ENCODE data around the gene SERPINB1. TPM values are rescaled to one million over a fixed set of nuclear protein-coding genes. Genes with fewer than 3 reads are reported as not detected.

Gene SERPINB1
- total and polyA plus RNA-seq, 3 donors from 2014 or later, result 15.0 to 19.6 (median 19.4) TPM

- intact Hi-C loops (cut with DNase I; ENCODE audit: low total_unique reads), result no loop called here
- no peak for TF ChIP-seq POLR2A (IDR thresholded peaks at IDR 0.05)
- no peak for TF ChIP-seq CTCF (IDR thresholded peaks at IDR 0.05)
- H3K4me1 ChIP-seq, result no peaks in the 10 kb centered on the region
- DNase-seq, result no peak
- no peak overlapping the region for H3K4me3 ChIP-seq
- no peaks in the 10 kb centered on the region for H3K27me3 ChIP-seq
- no peaks in the 10 kb centered on the region for H3K36me3 ChIP-seq (ENCODE audit: low read depth, missing control alignments)
- H3K9me3 ChIP-seq, result no peaks in the 10 kb centered on the region
- WGBS, 2 donors, result 91% methylated on average over 2 of the region's 2 CpGs
- no peak overlapping the region for H3K27ac ChIP-seq
Measured at GRCh38 chr6:2795162-2795561, 46.5 kb downstream of the SERPINB1 start.

- TF ChIP-seq POLR2A (IDR thresholded peaks at IDR 0.05) (no peak), CTCF (IDR thresholded peaks at IDR 0.05) (no peak)
- no peak overlapping the region for H3K27ac ChIP-seq
- H3K36me3 ChIP-seq (ENCODE audit: low read depth, missing control alignments), result no peaks in the 10 kb centered on the region
- H3K4me1 ChIP-seq, result no peaks in the 10 kb centered on the region
- no peaks in the 10 kb centered on the region for H3K27me3 ChIP-seq
- no peak for DNase-seq
- H3K4me3 ChIP-seq, result no peak overlapping the region
- intact Hi-C loops (cut with DNase I; ENCODE audit: low total_unique reads), result no loop called here
- 87 to 88% methylated on average over 5 of the region's 5 CpGs for WGBS, 2 donors
- no peaks in the 10 kb centered on the region for H3K9me3 ChIP-seq
Measured at GRCh38 chr6:2794171-2794730, 47.4 kb downstream of the SERPINB1 start.

GRCh38 chr6:2793534-2794151, 48.0 kb downstream of the SERPINB1 start:
- Histone ChIP-seq H3K4me1 (no peaks in the 10 kb centered on the region), H3K27ac (no peak overlapping the region), H3K4me3 (no peak overlapping the region), H3K9me3 (no peaks in the 10 kb centered on the region), H3K27me3 (no peaks in the 10 kb centered on the region), H3K36me3 (ENCODE audit: low read depth, missing control alignments) (no peaks in the 10 kb centered on the region)
- no peak for DNase-seq
- intact Hi-C loops (cut with DNase I; ENCODE audit: low total_unique reads), result no loop called here
- TF ChIP-seq POLR2A (IDR thresholded peaks at IDR 0.05) (no peak), CTCF (IDR thresholded peaks at IDR 0.05) (no peak)
- 69 to 77% methylated on average over 9 of the region's 9 CpGs for WGBS, 2 donors

- intact Hi-C loops (cut with DNase I; ENCODE audit: low total_unique reads), result no loop called here
- no peak overlapping the region for H3K27ac ChIP-seq
- H3K4me1 ChIP-seq, result no peaks in the 10 kb centered on the region
- no peak for DNase-seq
- no peaks in the 10 kb centered on the region for H3K27me3 ChIP-seq
- H3K36me3 ChIP-seq (ENCODE audit: low read depth, missing control alignments), result no peaks in the 10 kb centered on the region
- no peak overlapping the region for H3K4me3 ChIP-seq
- 94 to 96% methylated on average over 17 of the region's 17 CpGs for WGBS, 2 donors
- H3K9me3 ChIP-seq, result no peaks in the 10 kb centered on the region
- TF ChIP-seq CTCF (IDR thresholded peaks at IDR 0.05) (no peak), POLR2A (IDR thresholded peaks at IDR 0.05) (no peak)
Measured at GRCh38 chr6:2792330-2793110, 49.1 kb downstream of the SERPINB1 start.

Data from testis (tissue), 3 donors.